ENCODE data around the gene CFAP61. TPM values are rescaled to one million over a fixed set of nuclear protein-coding genes. Genes with fewer than 3 reads are reported as not detected.

The CFAP61 gene
- total RNA-seq, 4 donors from 2014 or later: not detected

GRCh38 chr20:20205141-20205861 is 153.0 kb downstream of the CFAP61 start:
- Histone ChIP-seq H3K27ac (replicated peaks in 1 of 4) (no peak overlapping the region), H3K4me3 (no peak overlapping the region), H3K4me1 (peaks cover 0 to 4% (median 0%) of the 10 kb centered on the region in 4 donors), H3K36me3 (no peaks in the 10 kb centered on the region), H3K27me3 (peaks cover 0 to 28% (median 3%) of the 10 kb centered on the region in 4 donors), H3K9me3 (no peaks in the 10 kb centered on the region)
- intact Hi-C loops (cut with DNase I): no loop called here
- no peak for DNase-seq (ENCODE audit: extremely low spot score)
- TF ChIP-seq POLR2A (IDR thresholded peaks at IDR 0.05; ENCODE audit: low read depth): no peak
- TF ChIP-seq POLR2AphosphoS5 (IDR thresholded peaks at IDR 0.05): no peak
- no peak for TF ChIP-seq EP300 (IDR thresholded peaks at IDR 0.05)
- WGBS: 69% methylated on average over 2 of the region's 2 CpGs

GRCh38 chr20:20205862-20206236 is 153.5 kb downstream of the CFAP61 start:
- TF ChIP-seq EP300 (IDR thresholded peaks at IDR 0.05): no peak
- TF ChIP-seq POLR2AphosphoS5 (IDR thresholded peaks at IDR 0.05): no peak
- no peak for TF ChIP-seq CTCF (IDR thresholded peaks at IDR 0.05)
- no peak for TF ChIP-seq POLR2A (IDR thresholded peaks at IDR 0.05; ENCODE audit: low read depth)
- Histone ChIP-seq H3K4me3 (no peak overlapping the region), H3K4me1 (peaks cover 0 to 4% (median 0%) of the 10 kb centered on the region in 4 donors), H3K27ac (replicated peaks in 1 of 4) (no peak overlapping the region), H3K36me3 (no peaks in the 10 kb centered on the region), H3K9me3 (no peaks in the 10 kb centered on the region), H3K27me3 (peaks cover 0 to 23% (median 3%) of the 10 kb centered on the region in 4 donors)
- 86% methylated on average over 1 of the region's 1 CpG for WGBS
- intact Hi-C loops (cut with DNase I): no loop called here
- DNase-seq (ENCODE audit: extremely low spot score): no peak

- H3K36me3 ChIP-seq: no peaks in the 10 kb centered on the region
- H3K4me1 ChIP-seq: peaks cover 0 to 4% (median 0%) of the 10 kb centered on the region in 4 donors
- 68% methylated on average over 1 of the region's 1 CpG for WGBS
- no peak for DNase-seq (ENCODE audit: extremely low spot score)
- no peak overlapping the region for H3K4me3 ChIP-seq
- peaks cover 0 to 14% (median under 1%) of the 10 kb centered on the region in 4 donors for H3K27me3 ChIP-seq
- no peaks in the 10 kb centered on the region for H3K9me3 ChIP-seq
- no peak overlapping the region for H3K27ac ChIP-seq (replicated peaks in 1 of 4)
- TF ChIP-seq POLR2A (IDR thresholded peaks at IDR 0.05; ENCODE audit: low read depth): no peak
- no peak for TF ChIP-seq CTCF (IDR thresholded peaks at IDR 0.05)
- TF ChIP-seq EP300 (IDR thresholded peaks at IDR 0.05): no peak
- intact Hi-C loops (cut with DNase I): no loop called here
These were observed 154.5 kb downstream of the CFAP61 start for GRCh38 chr20:20206788-20207187.

- Histone ChIP-seq H3K27me3 (peaks cover 0 to 11% (median 0%) of the 10 kb centered on the region in 4 donors), H3K36me3 (no peaks in the 10 kb centered on the region), H3K27ac (replicated peaks in 1 of 4) (no peak overlapping the region), H3K9me3 (no peaks in the 10 kb centered on the region), H3K4me1 (peaks cover 0 to 8% (median 0%) of the 10 kb centered on the region in 4 donors), H3K4me3 (no peak overlapping the region)
- intact Hi-C loops (cut with DNase I): no loop called here
- TF ChIP-seq POLR2A (IDR thresholded peaks at IDR 0.05; ENCODE audit: low read depth): no peak
- no peak for TF ChIP-seq EP300 (IDR thresholded peaks at IDR 0.05)
- no peak for DNase-seq (ENCODE audit: extremely low spot score)
- 27% methylated on average over 6 of the region's 6 CpGs for WGBS
These were observed 155.0 kb downstream of the CFAP61 start for GRCh38 chr20:20207291-20207690.

- Histone ChIP-seq H3K27me3 (peaks cover 0 to 11% (median 0%) of the 10 kb centered on the region in 4 donors), H3K36me3 (no peaks in the 10 kb centered on the region), H3K9me3 (no peaks in the 10 kb centered on the region), H3K27ac (replicated peaks in 1 of 4) (no peak overlapping the region), H3K4me3 (no peak overlapping the region), H3K4me1 (peaks cover 0 to 11% (median 0%) of the 10 kb centered on the region in 4 donors)
- WGBS: 77% methylated on average over 7 of the region's 7 CpGs
- DNase-seq (ENCODE audit: extremely low spot score): no peak
- TF ChIP-seq POLR2A (IDR thresholded peaks at IDR 0.05; ENCODE audit: low read depth) (no peak), CTCF (IDR thresholded peaks at IDR 0.05) (no peak), EP300 (IDR thresholded peaks at IDR 0.05) (no peak), POLR2AphosphoS5 (IDR thresholded peaks at IDR 0.05) (no peak)
- intact Hi-C loops (cut with DNase I): no loop called here
These were observed 155.5 kb downstream of the CFAP61 start for GRCh38 chr20:20207872-20208271.
